ENCODE results near the gene ZNF106. TPM values are rescaled to one million over a fixed set of nuclear protein-coding genes. Genes with fewer than 3 reads are reported as not detected.

Gene ZNF106
- total RNA-seq, result 62.8 and 63.9 TPM in 2 replicates

DNA sequence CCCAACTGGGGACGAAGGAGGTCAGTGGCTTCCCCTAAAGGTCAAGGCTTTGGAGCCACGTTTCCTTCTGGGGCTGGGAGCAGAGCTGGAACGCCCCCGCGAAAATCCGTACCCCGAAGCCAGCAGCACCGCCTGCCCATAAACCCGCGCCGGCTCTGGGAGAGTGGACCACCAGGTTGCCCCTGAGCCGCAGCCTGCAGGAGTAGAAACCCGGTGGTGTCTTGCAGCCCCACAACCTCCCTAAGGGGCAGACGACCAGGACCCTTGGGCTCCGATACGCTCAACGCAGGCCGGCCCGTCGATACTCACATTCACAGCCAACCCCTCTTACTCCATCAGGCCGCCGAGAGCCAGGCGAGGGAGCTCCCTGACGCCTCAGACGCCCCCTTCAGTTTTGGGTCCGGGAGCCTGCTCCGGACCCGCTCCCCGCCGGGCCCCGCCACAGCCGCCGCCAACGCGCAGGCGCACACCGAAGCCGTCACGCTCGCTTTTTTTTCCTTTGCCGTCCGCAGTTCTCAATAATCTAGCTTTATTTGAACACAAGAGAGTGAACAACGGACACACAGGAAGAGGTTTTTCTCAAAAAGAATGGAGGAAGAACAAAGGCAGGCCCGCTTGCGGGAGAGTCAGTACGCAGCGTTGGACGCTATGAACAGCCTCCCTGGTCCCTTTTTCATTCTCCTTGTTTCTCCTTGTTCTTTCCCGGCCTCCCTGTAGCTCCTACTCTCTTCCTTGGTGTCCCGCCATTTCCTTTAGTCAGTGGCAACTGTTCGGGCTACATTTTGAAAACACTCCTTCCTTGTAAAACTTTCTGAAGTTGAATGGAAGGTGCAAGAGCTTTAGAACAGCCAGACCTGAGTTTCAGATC lies at the start of gene ZNF106:
ZNF106 (minus strand) TSS at position 471 of the 868 bp plus-strand sequence. CDS start 18,852 bp downstream, outside the sequence.
- H3K4me1 Mint-ChIP-seq (ENCODE audit: low read depth), result peaks cover 45% of the 10 kb centered on the region
- H3K36me3 Mint-ChIP-seq (ENCODE audit: low read depth), result peaks cover 9% of the 10 kb centered on the region
- H3K27ac Mint-ChIP-seq, result peak within 1 kb of the TSS; percentile 99
- no peaks in the 10 kb centered on the region for H3K9me3 Mint-ChIP-seq
- no peaks in the 10 kb centered on the region for H3K27me3 Mint-ChIP-seq (ENCODE audit: insufficient read depth)
- intact Hi-C loops (cut with micrococcal nuclease), result loop anchor here (1.0 to 10.0 kb wide), 4 partner anchors 57 to 244 kb away; partner anchors contain the start of genes CDAN1, GANC, HAUS2 and LRRC57
- DNase-seq (ENCODE audit: low spot score), result peak; percentile 86
- peak within 1 kb of the TSS; percentile 99 for H3K4me3 Mint-ChIP-seq

DNA sequence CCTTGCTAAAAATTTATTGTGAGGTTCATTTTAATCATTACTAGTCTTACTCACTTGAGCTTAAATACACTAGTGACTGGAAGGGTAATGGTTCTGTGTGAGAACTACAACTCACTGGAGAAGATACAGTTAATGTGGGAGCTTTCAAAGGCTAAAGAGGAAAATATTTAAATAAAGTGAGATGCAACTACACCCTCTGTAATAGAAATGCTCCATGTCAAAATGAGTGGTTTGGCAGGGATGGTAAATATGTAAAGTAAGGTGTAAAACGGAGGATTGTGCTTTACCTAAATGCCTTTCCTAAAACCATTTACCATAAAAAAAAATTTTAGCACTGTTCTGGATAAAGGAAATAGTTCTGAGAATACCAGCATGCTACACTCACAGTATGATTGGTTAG lies 42.3 kb upstream of the ZNF106 start:
- no peaks in the 10 kb centered on the region for H3K4me1 Mint-ChIP-seq (ENCODE audit: low read depth)
- intact Hi-C loops (cut with micrococcal nuclease), result no loop called here
- H3K4me3 Mint-ChIP-seq, result no peak overlapping the region
- peaks cover 37% of the 10 kb centered on the region for H3K36me3 Mint-ChIP-seq (ENCODE audit: low read depth)
- no peaks in the 10 kb centered on the region for H3K27me3 Mint-ChIP-seq (ENCODE audit: insufficient read depth)
- no peak overlapping the region for H3K27ac Mint-ChIP-seq
- no peak for DNase-seq (ENCODE audit: low spot score)
- no peaks in the 10 kb centered on the region for H3K9me3 Mint-ChIP-seq

DNA sequence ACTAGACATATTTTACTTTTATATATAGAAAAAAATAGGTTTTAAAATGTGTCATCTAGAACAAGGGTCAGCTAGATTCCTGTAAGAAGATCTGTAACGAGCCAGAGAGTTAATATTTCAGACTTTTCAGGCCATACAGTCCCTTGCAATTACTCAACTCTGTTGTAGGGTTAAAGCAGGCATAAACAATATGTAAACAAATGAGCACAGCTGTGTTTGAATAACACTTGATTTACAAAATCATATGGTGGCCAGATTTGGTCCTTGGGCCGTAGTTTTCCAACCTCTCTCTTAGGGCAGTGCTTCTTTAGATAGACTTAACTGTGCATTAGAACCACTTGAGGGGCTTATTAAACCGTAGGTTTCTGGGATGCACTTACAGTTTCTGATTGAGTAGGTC lies 38.0 kb upstream of the ZNF106 start:
- no peak for DNase-seq (ENCODE audit: low spot score)
- intact Hi-C loops (cut with micrococcal nuclease), result no loop called here
- H3K9me3 Mint-ChIP-seq, result no peaks in the 10 kb centered on the region
- H3K36me3 Mint-ChIP-seq (ENCODE audit: low read depth), result peaks cover 34% of the 10 kb centered on the region
- no peaks in the 10 kb centered on the region for H3K27me3 Mint-ChIP-seq (ENCODE audit: insufficient read depth)
- H3K27ac Mint-ChIP-seq, result no peak overlapping the region
- no peak overlapping the region for H3K4me3 Mint-ChIP-seq
- H3K4me1 Mint-ChIP-seq (ENCODE audit: low read depth), result no peaks in the 10 kb centered on the region

GRCh38 chr15:42523331-42523730 lies 32.4 kb upstream of the ZNF106 start:
- H3K36me3 Mint-ChIP-seq (ENCODE audit: low read depth), result peaks cover 19% of the 10 kb centered on the region

GRCh38 chr15:42511007-42511391 lies 20.1 kb upstream of the ZNF106 start:
- DNase-seq (ENCODE audit: low spot score), result no peak
- Mint-ChIP-seq H3K27me3 (ENCODE audit: insufficient read depth) (no peaks in the 10 kb centered on the region), H3K9me3 (no peaks in the 10 kb centered on the region), H3K4me1 (ENCODE audit: low read depth) (no peaks in the 10 kb centered on the region), H3K27ac (no peak overlapping the region), H3K36me3 (ENCODE audit: low read depth) (peaks cover 25% of the 10 kb centered on the region), H3K4me3 (no peak overlapping the region)
- intact Hi-C loops (cut with micrococcal nuclease), result no loop called here

More at GRCh38 chr15:42523331-42523730, 32.4 kb upstream of the ZNF106 start:
- Mint-ChIP-seq H3K27me3 (ENCODE audit: insufficient read depth) (no peaks in the 10 kb centered on the region), H3K4me1 (ENCODE audit: low read depth) (no peaks in the 10 kb centered on the region), H3K27ac (no peak overlapping the region), H3K9me3 (no peaks in the 10 kb centered on the region), H3K4me3 (no peak overlapping the region)
- no peak for DNase-seq (ENCODE audit: low spot score)
- intact Hi-C loops (cut with micrococcal nuclease), result no loop called here

- Mint-ChIP-seq H3K4me3 (no peak overlapping the region), H3K27me3 (ENCODE audit: insufficient read depth) (no peaks in the 10 kb centered on the region), H3K4me1 (ENCODE audit: low read depth) (no peaks in the 10 kb centered on the region), H3K36me3 (ENCODE audit: low read depth) (peaks cover 20% of the 10 kb centered on the region), H3K27ac (no peak overlapping the region), H3K9me3 (no peaks in the 10 kb centered on the region)
- DNase-seq (ENCODE audit: low spot score), result no peak
- intact Hi-C loops (cut with micrococcal nuclease), result no loop called here
Measured at GRCh38 chr15:42510258-42511006, 19.5 kb upstream of the ZNF106 start.

DNA sequence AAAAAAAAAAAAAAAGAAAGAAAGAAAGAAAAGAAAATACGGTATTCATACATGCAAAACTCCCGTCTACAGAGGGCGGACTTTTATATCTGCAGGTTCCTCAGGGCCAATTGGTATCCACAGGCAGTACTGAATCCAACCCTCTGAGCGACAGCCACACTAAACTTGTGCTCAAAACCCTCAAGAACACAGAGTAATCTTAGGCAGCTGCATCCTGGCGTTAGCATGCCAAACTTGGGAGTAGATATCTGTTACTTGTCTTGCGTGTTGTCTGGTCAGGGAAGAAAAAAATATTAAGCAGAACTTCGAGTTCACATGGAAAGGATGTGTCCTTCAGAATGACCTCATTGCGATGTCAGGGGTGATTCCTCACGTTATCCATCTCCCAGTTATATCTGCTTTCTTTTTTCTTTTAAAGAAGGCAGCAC lies 17.3 kb upstream of the ZNF106 start:
- Mint-ChIP-seq H3K27ac (no peak overlapping the region), H3K9me3 (no peaks in the 10 kb centered on the region), H3K4me1 (ENCODE audit: low read depth) (no peaks in the 10 kb centered on the region), H3K36me3 (ENCODE audit: low read depth) (peaks cover 8% of the 10 kb centered on the region), H3K4me3 (no peak overlapping the region), H3K27me3 (ENCODE audit: insufficient read depth) (no peaks in the 10 kb centered on the region)
- no peak for DNase-seq (ENCODE audit: low spot score)
- intact Hi-C loops (cut with micrococcal nuclease), result no loop called here

- Mint-ChIP-seq H3K9me3 (no peaks in the 10 kb centered on the region), H3K4me3 (no peak overlapping the region), H3K4me1 (ENCODE audit: low read depth) (no peaks in the 10 kb centered on the region), H3K27ac (no peak overlapping the region), H3K27me3 (ENCODE audit: insufficient read depth) (no peaks in the 10 kb centered on the region), H3K36me3 (ENCODE audit: low read depth) (peaks cover 4% of the 10 kb centered on the region)
- no peak for DNase-seq (ENCODE audit: low spot score)
- intact Hi-C loops (cut with micrococcal nuclease), result no loop called here
Measured at GRCh38 chr15:42507514-42507913, 16.6 kb upstream of the ZNF106 start.

DNA sequence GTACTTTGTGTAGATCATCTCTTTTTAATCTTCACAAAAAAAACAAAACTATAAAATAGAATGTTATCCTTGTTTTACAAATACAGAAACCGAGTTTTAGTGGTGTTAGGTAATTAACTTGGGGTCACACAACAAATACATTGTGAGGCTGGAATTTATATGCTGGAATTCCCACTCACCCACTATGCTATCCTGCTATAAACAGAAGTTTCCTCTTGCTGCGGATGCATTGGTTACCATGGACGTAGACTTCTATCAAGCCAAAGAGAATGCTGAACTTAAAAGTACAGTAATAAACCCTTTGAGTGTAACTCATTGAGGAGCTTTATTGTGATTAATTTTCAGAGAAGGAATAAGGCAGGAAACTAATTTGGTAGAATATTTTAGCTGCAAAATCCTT lies 13.7 kb upstream of the ZNF106 start:
- Mint-ChIP-seq H3K4me1 (ENCODE audit: low read depth) (peaks cover 2% of the 10 kb centered on the region), H3K36me3 (ENCODE audit: low read depth) (peaks cover 4% of the 10 kb centered on the region), H3K27me3 (ENCODE audit: insufficient read depth) (no peaks in the 10 kb centered on the region), H3K27ac (no peak overlapping the region), H3K4me3 (no peak overlapping the region), H3K9me3 (no peaks in the 10 kb centered on the region)
- intact Hi-C loops (cut with micrococcal nuclease), result no loop called here
- DNase-seq (ENCODE audit: low spot score), result no peak

- no peak overlapping the region for H3K4me3 Mint-ChIP-seq
- H3K4me1 Mint-ChIP-seq (ENCODE audit: low read depth), result peaks cover 10% of the 10 kb centered on the region
- no peak for DNase-seq (ENCODE audit: low spot score)
- no peaks in the 10 kb centered on the region for H3K9me3 Mint-ChIP-seq
- H3K27ac Mint-ChIP-seq, result no peak overlapping the region
- H3K36me3 Mint-ChIP-seq (ENCODE audit: low read depth), result peaks cover 4% of the 10 kb centered on the region
- intact Hi-C loops (cut with micrococcal nuclease), result no loop called here
- no peaks in the 10 kb centered on the region for H3K27me3 Mint-ChIP-seq (ENCODE audit: insufficient read depth)
Measured at GRCh38 chr15:42503825-42504224, 12.9 kb upstream of the ZNF106 start.

DNA sequence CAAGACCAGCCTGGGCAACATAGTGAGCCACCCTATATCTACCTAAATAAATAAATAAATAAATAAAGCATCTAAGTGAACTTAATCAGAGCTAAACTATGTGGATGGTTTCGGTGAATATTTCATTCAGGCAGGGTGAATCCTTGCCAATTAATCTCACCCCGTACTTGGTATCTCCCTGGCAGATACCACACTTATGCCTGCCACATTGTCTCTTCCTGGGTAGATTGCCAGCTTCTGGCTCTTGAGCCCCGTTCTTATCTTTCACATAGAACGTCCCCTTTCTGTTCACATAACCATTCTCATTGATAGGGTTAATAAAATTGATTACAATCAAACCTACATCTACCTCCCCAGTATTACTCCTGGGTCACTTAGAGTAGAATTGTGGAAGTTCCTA lies 11.5 kb upstream of the ZNF106 start:
- H3K4me3 Mint-ChIP-seq, result no peak overlapping the region
- H3K27ac Mint-ChIP-seq, result no peak overlapping the region
- H3K9me3 Mint-ChIP-seq, result no peaks in the 10 kb centered on the region
- intact Hi-C loops (cut with micrococcal nuclease), result no loop called here
- peaks cover 2% of the 10 kb centered on the region for H3K36me3 Mint-ChIP-seq (ENCODE audit: low read depth)
- no peak for DNase-seq (ENCODE audit: low spot score)
- peaks cover 23% of the 10 kb centered on the region for H3K4me1 Mint-ChIP-seq (ENCODE audit: low read depth)
- H3K27me3 Mint-ChIP-seq (ENCODE audit: insufficient read depth), result no peaks in the 10 kb centered on the region

DNA sequence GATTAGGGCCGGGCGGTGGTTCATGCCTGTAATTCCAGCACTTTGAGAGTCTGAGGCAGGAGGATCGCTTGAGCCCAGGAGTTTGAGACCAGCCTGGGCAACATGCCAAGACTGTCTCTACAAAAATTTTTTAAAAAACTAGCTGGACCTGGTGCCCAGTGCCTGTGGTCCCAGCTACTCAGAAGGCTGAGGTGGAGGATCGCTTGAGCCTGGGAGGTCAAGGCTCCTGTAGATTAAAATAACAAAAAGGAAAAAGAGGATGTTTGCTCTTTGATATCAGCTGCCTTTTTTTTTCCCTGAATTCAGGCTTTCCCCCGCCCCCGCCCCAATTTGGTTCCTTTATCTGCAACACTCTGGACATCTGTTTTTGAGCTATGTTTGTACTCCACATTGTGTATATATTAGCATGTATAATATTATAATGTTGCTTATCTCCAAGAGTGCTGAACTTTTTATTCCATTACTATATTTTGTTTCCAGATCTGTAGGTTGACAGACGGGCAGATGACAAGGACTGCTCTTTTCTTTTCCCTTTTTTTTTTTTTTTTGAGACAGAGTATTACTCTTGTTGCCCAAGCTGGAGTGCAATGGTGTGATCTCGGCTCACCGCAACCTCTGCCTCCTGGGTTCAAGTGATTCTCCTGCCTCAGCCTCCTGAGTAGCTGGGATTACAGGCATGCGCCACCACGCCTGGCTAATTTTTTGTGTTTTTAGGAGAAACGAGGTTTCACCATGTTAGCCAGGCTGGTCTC lies 9.1 kb upstream of the ZNF106 start:
- H3K27ac Mint-ChIP-seq, result no peak overlapping the region
- H3K9me3 Mint-ChIP-seq, result no peaks in the 10 kb centered on the region
- H3K36me3 Mint-ChIP-seq (ENCODE audit: low read depth), result peaks cover 7% of the 10 kb centered on the region
- no peaks in the 10 kb centered on the region for H3K27me3 Mint-ChIP-seq (ENCODE audit: insufficient read depth)
- intact Hi-C loops (cut with micrococcal nuclease), result loop anchor here (5.0 to 10.0 kb wide), 2 partner anchors 107 to 235 kb away; partner anchors contain the start of gene CDAN1
- DNase-seq (ENCODE audit: low spot score), result no peak
- no peak overlapping the region for H3K4me3 Mint-ChIP-seq
- peaks cover 43% of the 10 kb centered on the region for H3K4me1 Mint-ChIP-seq (ENCODE audit: low read depth)

All from activated T-helper 1 cell treated with anti-CD3 and anti-CD28 coated beads, Interleukin-12 subunit alpha, Interleukin-12 subunit beta, Interleukin-2, Interleukin-4 antibody, amounts not matched to agents 30 ng/mL and 10 ng/mL and 1 ng/mL, durations not matched to agents 14 hours and 24 hours and 36 hours (primary cell).